Stimulated activated CD8-positive, alpha-beta memory T cell treated with anti-CD3 and anti-CD28 coated beads, Interleukin-12 subunit alpha, Interleukin-12 subunit beta, amount 100 ng/mL, for 24 hours (primary cell): ENCODE results near the gene BCAP31.
"Not testable (repeated sequence)": the region's sequence is repeated elsewhere in the genome, so short reads cannot be mapped to it uniquely, and the experiment has no call there.

Experiments
- DNase-seq: peaks from one replicate; pipeline ENCODE4 v3.0.0-alpha.2; 2020; ENCODE audit errors: extremely low read depth

Gene BCAP31

GRCh38 chrX:153734871-153735270, 10.7 kb upstream of the BCAP31 start:
- DNase-seq, result no peak

GRCh38 chrX:153733651-153734240, 9.6 kb upstream of the BCAP31 start:
- no peak for DNase-seq

GRCh38 chrX:153732401-153732800, 8.2 kb upstream of the BCAP31 start:
- DNase-seq, result no peak

- no peak for DNase-seq
Observed at GRCh38 chrX:153731845-153732215, 7.6 kb upstream of the BCAP31 start.

- no peak for DNase-seq
Observed at GRCh38 chrX:153731117-153731844, 7.1 kb upstream of the BCAP31 start.

GRCh38 chrX:153730115-153730514, 5.9 kb upstream of the BCAP31 start:
- not testable (repeated sequence) for DNase-seq

GRCh38 chrX:153728951-153729631, 4.9 kb upstream of the BCAP31 start:
- DNase-seq, result no peak

- DNase-seq, result no peak
Observed at GRCh38 chrX:153728095-153728494, 3.9 kb upstream of the BCAP31 start.

- DNase-seq, result no peak
Observed at GRCh38 chrX:153727123-153727931, 3.1 kb upstream of the BCAP31 start.

GRCh38 chrX:153726286-153727122, 2.3 kb upstream of the BCAP31 start:
- DNase-seq, result no peak

GRCh38 chrX:153725832-153726285, 1.7 kb upstream of the BCAP31 start:
- no peak for DNase-seq

GRCh38 chrX:153725039-153725831, 1.0 kb upstream of the BCAP31 start:
- no peak for DNase-seq

GRCh38 chrX:153723351-153724251, 586 bp downstream of the BCAP31 start:
- DNase-seq, result no peak

GRCh38 chrX:153722704-153723350, 1.4 kb downstream of the BCAP31 start:
- no peak for DNase-seq

- no peak for DNase-seq
Observed at GRCh38 chrX:153719701-153720100, 4.5 kb downstream of the BCAP31 start.

- DNase-seq, result no peak
Observed at GRCh38 chrX:153719238-153719637, 4.9 kb downstream of the BCAP31 start.

- no peak for DNase-seq
Observed at GRCh38 chrX:153717445-153717844, 6.7 kb downstream of the BCAP31 start.

- no peak for DNase-seq
Observed at GRCh38 chrX:153714256-153714655, 9.9 kb downstream of the BCAP31 start.
